Measurements from ENCODE around the gene SLC24A4.

The SLC24A4 gene

DNA sequence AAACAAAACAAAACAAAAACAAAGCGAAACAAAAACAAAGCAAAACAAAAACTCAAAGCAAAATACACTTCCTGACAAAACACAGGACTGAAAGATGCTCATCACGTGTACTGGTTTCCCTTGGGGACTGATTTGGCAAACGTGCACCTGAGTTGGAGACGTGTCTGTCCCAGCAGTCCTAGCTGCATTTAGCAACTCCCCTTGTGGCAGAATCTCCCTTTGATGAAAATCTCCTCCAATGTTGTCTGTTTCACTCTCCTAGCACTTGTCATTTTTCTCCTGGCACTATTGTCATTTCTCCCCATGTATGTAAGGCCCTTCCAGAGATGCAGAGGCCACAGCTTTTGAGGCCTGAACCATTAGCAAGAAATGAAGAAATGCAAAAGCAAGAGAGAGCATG lies 6.8 kb upstream of the SLC24A4 start:
- DNase-seq (ENCODE audit: low spot score), result no peak
- Histone ChIP-seq H3K4me1 (ENCODE audit: control insufficient read depth in 2 of 2, insufficient read depth in 1 of 2, low read depth in 1 of 2, low read length in 2 of 2) (no peaks in the 10 kb centered on the region), H2BK5ac (ENCODE audit: low read length) (no peak overlapping the region), H4K8ac (ENCODE audit: low read depth, low read length) (no peak overlapping the region), H3K14ac (ENCODE audit: low read length) (no peak overlapping the region), H3K4me2 (ENCODE audit: insufficient read depth, low read length, poor library complexity, severe bottlenecking) (no peak overlapping the region), H3K4ac (ENCODE audit: low read length) (no peak overlapping the region), H3K4me3 (ENCODE audit: low read length in 2 of 2) (no peak overlapping the region), H2BK15ac (ENCODE audit: low read length) (no peak overlapping the region), H3K36me3 (replicated peaks in 1 of 2; ENCODE audit: control insufficient read depth in 2 of 2, insufficient read depth in 2 of 2, low read length in 2 of 2) (no peaks in the 10 kb centered on the region), H4K91ac (ENCODE audit: low read depth, low read length, poor library complexity) (no peak overlapping the region), H3K9ac (ENCODE audit: low read depth, low read length, poor library complexity) (no peak overlapping the region), H2BK120ac (ENCODE audit: low read depth, low read length) (no peak overlapping the region), H3K27ac (replicated peaks; ENCODE audit: low read length) (no peak overlapping the region), H3K18ac (ENCODE audit: low read length) (no peak overlapping the region), H3K27me3 (ENCODE audit: control insufficient read depth in 3 of 3, insufficient read depth in 3 of 3, low read depth in 1 of 3, low read length in 3 of 3) (peaks cover 0 to 20% (median 6%) of the 10 kb centered on the region in 3 experiments), H3K23ac (ENCODE audit: low read depth, low read length, poor library complexity) (no peak overlapping the region), H2BK12ac (ENCODE audit: low read length) (no peak overlapping the region), H3K9me3 (replicated peaks in 1 of 2; ENCODE audit: control insufficient read depth in 2 of 2, insufficient read depth in 1 of 2, low read depth in 1 of 2, low read length in 2 of 2) (no peaks in the 10 kb centered on the region), H2AK5ac (ENCODE audit: low read depth, low read length) (no peak overlapping the region), H3K79me1 (ENCODE audit: low read depth, low read length) (no peaks in the 10 kb centered on the region), H2AFZ (ENCODE audit: low read length) (no peak overlapping the region)
- no CpG with 5 or more reads among the region's 4 CpGs for WGBS, 2 donors (ENCODE audit: extremely low coverage in 2 of 2, insufficient read length in 2 of 2, insufficient replicate concordance in 1 of 2)

DNA sequence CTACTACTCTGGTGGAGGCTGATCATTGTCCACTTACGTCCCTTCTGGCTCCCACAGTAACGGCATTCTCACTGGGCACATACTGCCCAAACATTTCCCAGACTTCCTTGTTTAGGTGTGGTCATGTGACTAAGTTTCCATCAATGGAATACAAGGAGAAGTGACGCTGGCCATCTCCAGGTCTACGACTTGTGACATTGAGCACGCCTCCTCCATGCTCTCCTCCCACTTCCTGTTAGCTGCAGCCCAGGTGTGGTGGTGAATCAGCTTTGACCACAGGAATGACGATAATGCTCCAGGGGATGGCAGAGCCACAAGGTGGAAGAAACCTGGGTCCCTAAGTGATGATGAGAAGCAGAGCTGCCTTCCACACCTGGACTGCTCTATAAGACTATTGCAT lies 6.0 kb upstream of the SLC24A4 start:
- no peak for DNase-seq (ENCODE audit: low spot score)
- H3K9ac ChIP-seq (ENCODE audit: low read depth, low read length, poor library complexity), result no peak overlapping the region
- no CpG with 5 or more reads among the region's 6 CpGs for WGBS, 2 donors (ENCODE audit: extremely low coverage in 2 of 2, insufficient read length in 2 of 2, insufficient replicate concordance in 1 of 2)
- no peak overlapping the region for H3K27ac ChIP-seq (replicated peaks; ENCODE audit: low read length)
- no peak overlapping the region for H3K18ac ChIP-seq (ENCODE audit: low read length)
- H3K4me1 ChIP-seq (ENCODE audit: control insufficient read depth in 2 of 2, insufficient read depth in 1 of 2, low read depth in 1 of 2, low read length in 2 of 2), result peaks cover 0 to 1% of the 10 kb centered on the region in 2 donors
- H4K91ac ChIP-seq (ENCODE audit: low read depth, low read length, poor library complexity), result no peak overlapping the region
- no peak overlapping the region for H2BK5ac ChIP-seq (ENCODE audit: low read length)
- no peak overlapping the region for H4K8ac ChIP-seq (ENCODE audit: low read depth, low read length)
- H2BK15ac ChIP-seq (ENCODE audit: low read length), result no peak overlapping the region
- H2AK5ac ChIP-seq (ENCODE audit: low read depth, low read length), result no peak overlapping the region
- no peak overlapping the region for H2BK120ac ChIP-seq (ENCODE audit: low read depth, low read length)
- no peaks in the 10 kb centered on the region for H3K9me3 ChIP-seq (replicated peaks in 1 of 2; ENCODE audit: control insufficient read depth in 2 of 2, insufficient read depth in 1 of 2, low read depth in 1 of 2, low read length in 2 of 2)
- no peak overlapping the region for H3K14ac ChIP-seq (ENCODE audit: low read length)
- H3K4me2 ChIP-seq (ENCODE audit: insufficient read depth, low read length, poor library complexity, severe bottlenecking), result no peak overlapping the region
- no peak overlapping the region for H2AFZ ChIP-seq (ENCODE audit: low read length)
- H3K4me3 ChIP-seq (ENCODE audit: low read length in 2 of 2), result peak overlapping the region in 1 of 2 donors; percentile 13
- no peak overlapping the region for H2BK12ac ChIP-seq (ENCODE audit: low read length)
- no peak overlapping the region for H3K23ac ChIP-seq (ENCODE audit: low read depth, low read length, poor library complexity)
- peaks cover 0 to 28% (median 10%) of the 10 kb centered on the region in 3 experiments for H3K27me3 ChIP-seq (ENCODE audit: control insufficient read depth in 3 of 3, insufficient read depth in 3 of 3, low read depth in 1 of 3, low read length in 3 of 3)
- no peaks in the 10 kb centered on the region for H3K36me3 ChIP-seq (replicated peaks in 1 of 2; ENCODE audit: control insufficient read depth in 2 of 2, insufficient read depth in 2 of 2, low read length in 2 of 2)
- H3K79me1 ChIP-seq (ENCODE audit: low read depth, low read length), result no peaks in the 10 kb centered on the region
- no peak overlapping the region for H3K4ac ChIP-seq (ENCODE audit: low read length)

DNA sequence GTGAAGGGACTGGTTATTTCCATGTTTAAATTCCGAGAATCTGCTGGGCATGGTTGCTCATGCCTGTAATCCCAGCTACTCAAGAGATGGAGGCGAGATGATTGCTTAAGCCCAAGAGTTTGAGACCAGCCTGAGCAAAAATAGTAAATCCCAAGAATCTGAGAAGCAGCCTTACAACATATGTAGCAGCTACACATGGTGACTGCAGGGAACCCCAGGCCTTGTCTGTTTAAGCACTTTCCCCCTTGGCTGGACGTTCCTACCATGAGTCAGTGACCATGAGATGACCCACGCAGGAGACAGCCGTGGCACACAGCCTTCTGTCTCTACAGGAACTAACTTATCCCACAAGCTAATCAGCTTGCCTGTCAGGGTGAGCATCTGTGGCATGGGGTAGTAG lies 5.5 kb upstream of the SLC24A4 start:
- no peak overlapping the region for H2BK15ac ChIP-seq (ENCODE audit: low read length)
- H3K4me1 ChIP-seq (ENCODE audit: control insufficient read depth in 2 of 2, insufficient read depth in 1 of 2, low read depth in 1 of 2, low read length in 2 of 2), result peaks cover 0 to 1% of the 10 kb centered on the region in 2 donors
- H3K4me3 ChIP-seq (ENCODE audit: low read length in 2 of 2), result no peak overlapping the region
- DNase-seq (ENCODE audit: low spot score), result no peak
- H3K9ac ChIP-seq (ENCODE audit: low read depth, low read length, poor library complexity), result no peak overlapping the region
- no peak overlapping the region for H2AK5ac ChIP-seq (ENCODE audit: low read depth, low read length)
- no peak overlapping the region for H2AFZ ChIP-seq (ENCODE audit: low read length)
- no peak overlapping the region for H3K14ac ChIP-seq (ENCODE audit: low read length)
- no peak overlapping the region for H2BK120ac ChIP-seq (ENCODE audit: low read depth, low read length)
- no peak overlapping the region for H2BK12ac ChIP-seq (ENCODE audit: low read length)
- H3K4me2 ChIP-seq (ENCODE audit: insufficient read depth, low read length, poor library complexity, severe bottlenecking), result no peak overlapping the region
- H3K4ac ChIP-seq (ENCODE audit: low read length), result no peak overlapping the region
- no peak overlapping the region for H3K18ac ChIP-seq (ENCODE audit: low read length)
- H3K79me1 ChIP-seq (ENCODE audit: low read depth, low read length), result no peaks in the 10 kb centered on the region
- peaks cover 3 to 34% (median 16%) of the 10 kb centered on the region in 3 experiments for H3K27me3 ChIP-seq (ENCODE audit: control insufficient read depth in 3 of 3, insufficient read depth in 3 of 3, low read depth in 1 of 3, low read length in 3 of 3)
- no peak overlapping the region for H4K8ac ChIP-seq (ENCODE audit: low read depth, low read length)
- no peak overlapping the region for H4K91ac ChIP-seq (ENCODE audit: low read depth, low read length, poor library complexity)
- no peak overlapping the region for H3K27ac ChIP-seq (replicated peaks; ENCODE audit: low read length)
- no peaks in the 10 kb centered on the region for H3K9me3 ChIP-seq (replicated peaks in 1 of 2; ENCODE audit: control insufficient read depth in 2 of 2, insufficient read depth in 1 of 2, low read depth in 1 of 2, low read length in 2 of 2)
- H3K23ac ChIP-seq (ENCODE audit: low read depth, low read length, poor library complexity), result no peak overlapping the region
- no peak overlapping the region for H2BK5ac ChIP-seq (ENCODE audit: low read length)
- H3K36me3 ChIP-seq (replicated peaks in 1 of 2; ENCODE audit: control insufficient read depth in 2 of 2, insufficient read depth in 2 of 2, low read length in 2 of 2), result no peaks in the 10 kb centered on the region
- WGBS, 2 donors (ENCODE audit: extremely low coverage in 2 of 2, insufficient read length in 2 of 2, insufficient replicate concordance in 1 of 2), result no CpG with 5 or more reads among the region's 5 CpGs

DNA sequence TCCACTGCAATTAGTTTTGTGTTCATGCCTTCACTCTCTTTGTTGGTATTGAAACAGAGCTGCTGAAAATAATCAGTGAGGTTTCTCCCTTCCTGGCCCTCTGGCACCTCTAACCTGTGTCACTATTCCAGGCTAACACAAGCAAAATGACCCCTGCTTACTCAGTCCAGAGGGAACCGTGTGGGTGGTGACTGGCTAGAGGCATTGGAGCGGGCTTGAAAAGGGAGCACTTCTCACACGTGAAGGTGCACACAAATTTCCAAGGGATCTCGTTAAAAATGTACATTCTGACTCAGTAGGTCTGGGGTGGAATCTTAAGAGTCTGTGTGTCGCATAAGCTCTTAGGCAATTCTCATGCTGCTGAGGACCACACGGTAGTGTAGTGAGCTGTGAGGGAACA lies 1.3 kb upstream of the SLC24A4 start:
- H3K4me1 ChIP-seq (ENCODE audit: control insufficient read depth in 2 of 2, insufficient read depth in 1 of 2, low read depth in 1 of 2, low read length in 2 of 2), result peaks cover 0 to 3% of the 10 kb centered on the region in 2 donors
- H3K27me3 ChIP-seq (ENCODE audit: control insufficient read depth in 3 of 3, insufficient read depth in 3 of 3, low read depth in 1 of 3, low read length in 3 of 3), result peaks cover 12 to 75% (median 51%) of the 10 kb centered on the region in 3 experiments
- WGBS, 2 donors (ENCODE audit: extremely low coverage in 2 of 2, insufficient read length in 2 of 2, insufficient replicate concordance in 1 of 2), result no CpG with 5 or more reads among the region's 6 CpGs
- H3K4ac ChIP-seq (ENCODE audit: low read length), result no peak overlapping the region
- no peak overlapping the region for H2BK12ac ChIP-seq (ENCODE audit: low read length)
- H3K4me2 ChIP-seq (ENCODE audit: insufficient read depth, low read length, poor library complexity, severe bottlenecking), result no peak overlapping the region
- H2AK5ac ChIP-seq (ENCODE audit: low read depth, low read length), result no peak overlapping the region
- H4K91ac ChIP-seq (ENCODE audit: low read depth, low read length, poor library complexity), result no peak overlapping the region
- H3K23ac ChIP-seq (ENCODE audit: low read depth, low read length, poor library complexity), result no peak overlapping the region
- H3K14ac ChIP-seq (ENCODE audit: low read length), result no peak overlapping the region
- H4K8ac ChIP-seq (ENCODE audit: low read depth, low read length), result no peak overlapping the region
- H3K9me3 ChIP-seq (replicated peaks in 1 of 2; ENCODE audit: control insufficient read depth in 2 of 2, insufficient read depth in 1 of 2, low read depth in 1 of 2, low read length in 2 of 2), result no peaks in the 10 kb centered on the region
- no peak overlapping the region for H3K9ac ChIP-seq (ENCODE audit: low read depth, low read length, poor library complexity)
- no peak overlapping the region for H2AFZ ChIP-seq (ENCODE audit: low read length)
- H2BK5ac ChIP-seq (ENCODE audit: low read length), result no peak overlapping the region
- no peak overlapping the region for H2BK15ac ChIP-seq (ENCODE audit: low read length)
- no peaks in the 10 kb centered on the region for H3K79me1 ChIP-seq (ENCODE audit: low read depth, low read length)
- DNase-seq (ENCODE audit: low spot score), result no peak
- H2BK120ac ChIP-seq (ENCODE audit: low read depth, low read length), result no peak overlapping the region
- H3K18ac ChIP-seq (ENCODE audit: low read length), result no peak overlapping the region
- H3K4me3 ChIP-seq (ENCODE audit: low read length in 2 of 2), result no peak overlapping the region
- no peak overlapping the region for H3K27ac ChIP-seq (replicated peaks; ENCODE audit: low read length)
- no peaks in the 10 kb centered on the region for H3K36me3 ChIP-seq (replicated peaks in 1 of 2; ENCODE audit: control insufficient read depth in 2 of 2, insufficient read depth in 2 of 2, low read length in 2 of 2)
